GM19023 (cell line): ENCODE results near the gene CCDC144A.
"Not testable (repeated sequence)": the region's sequence is repeated elsewhere in the genome, so short reads cannot be mapped to it uniquely, and the experiment has no call there.

Source experiments
- ATAC-seq: cut with Tn5 transposase; IDR thresholded peaks from one replicate; pipeline ENCODE4 v1.9.1; 2021; ENCODE audit warnings: mild to moderate bottlenecking, moderate library complexity; ENCODE audit not compliant: unreplicated experiment

The CCDC144A gene

DNA sequence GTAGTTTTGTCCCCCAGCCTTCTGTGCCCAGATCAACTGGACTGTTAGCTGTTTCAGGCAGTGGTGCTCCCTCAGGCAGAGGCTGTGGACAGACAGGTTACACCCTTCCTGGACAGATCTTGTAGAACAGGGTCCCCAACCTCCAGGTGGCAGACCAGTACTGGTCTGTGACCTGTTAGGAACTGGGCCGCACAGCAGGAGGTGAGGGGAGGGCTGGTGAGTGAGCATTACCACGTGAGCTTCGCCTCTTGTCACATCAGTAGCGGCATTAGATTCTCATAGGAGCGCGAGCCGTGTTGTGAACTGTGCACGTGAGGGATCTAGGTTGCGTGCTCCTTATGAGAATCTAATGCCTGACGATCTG lies 61.9 kb downstream of the CCDC144A start:
- ATAC-seq = not testable (repeated sequence)

DNA sequence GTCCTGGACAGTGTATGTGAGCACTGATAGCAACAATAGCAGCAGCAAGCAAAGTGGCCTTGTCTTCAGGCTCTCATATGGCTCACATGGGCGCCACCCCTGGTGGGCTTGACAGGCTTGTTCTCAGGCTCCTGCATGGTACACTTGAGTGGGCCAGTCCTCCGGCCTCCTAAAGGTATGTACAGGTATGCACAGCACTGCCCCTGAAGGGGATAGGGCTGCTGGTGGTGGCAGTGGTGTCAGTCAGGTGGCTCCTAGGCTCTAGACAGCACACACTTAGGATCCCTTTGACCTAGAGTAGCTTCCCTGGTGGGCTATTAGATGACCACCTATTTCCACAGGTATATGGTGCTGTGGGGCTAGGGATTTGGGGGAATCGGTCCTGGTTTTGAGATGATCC lies 67.5 kb downstream of the CCDC144A start:
- ATAC-seq = not testable (repeated sequence)

- not testable (repeated sequence) for ATAC-seq
These were observed 68.1 kb downstream of the CCDC144A start for GRCh38 chr17:16758177-16758576.

- not testable (repeated sequence) for ATAC-seq
These were observed 78.5 kb downstream of the CCDC144A start for GRCh38 chr17:16768290-16769175.

DNA sequence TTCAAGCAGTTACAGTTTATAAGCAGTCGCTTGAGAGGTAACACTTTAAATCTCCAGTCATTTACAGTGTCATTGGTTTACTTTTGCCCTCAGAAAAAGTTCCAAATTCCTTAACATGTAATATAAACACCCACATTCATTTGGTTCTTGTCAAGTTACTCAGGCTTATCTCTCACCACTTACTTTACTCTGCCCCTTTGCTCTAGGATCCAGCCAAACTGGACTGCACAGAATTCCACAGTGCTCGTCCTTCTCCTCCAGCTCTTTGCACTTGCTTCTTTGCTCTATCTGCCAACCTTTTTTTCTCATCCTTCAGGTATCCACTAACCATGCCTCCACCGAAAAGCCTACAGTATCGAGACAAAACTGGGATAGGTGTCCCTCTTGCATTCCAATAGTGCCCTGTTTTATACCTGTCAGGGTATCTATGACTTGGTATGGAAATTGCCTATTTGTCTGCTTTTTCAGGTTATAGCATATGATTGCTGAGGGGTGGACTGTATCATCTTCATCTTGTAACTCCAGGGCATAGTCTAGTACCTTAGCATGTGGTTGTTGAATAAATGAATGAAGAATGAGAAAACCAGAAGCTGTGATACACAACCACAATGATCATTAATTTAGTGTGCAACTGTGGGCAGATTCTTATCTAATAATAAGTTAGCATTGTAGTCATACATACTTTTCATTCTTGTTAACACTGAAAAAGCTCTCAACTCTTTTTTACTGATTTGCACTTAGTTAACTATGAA lies 82.5 kb downstream of the CCDC144A start:
- ATAC-seq = not testable (repeated sequence)

- not testable (repeated sequence) for ATAC-seq
These were observed 83.1 kb downstream of the CCDC144A start for GRCh38 chr17:16773146-16773522.

DNA sequence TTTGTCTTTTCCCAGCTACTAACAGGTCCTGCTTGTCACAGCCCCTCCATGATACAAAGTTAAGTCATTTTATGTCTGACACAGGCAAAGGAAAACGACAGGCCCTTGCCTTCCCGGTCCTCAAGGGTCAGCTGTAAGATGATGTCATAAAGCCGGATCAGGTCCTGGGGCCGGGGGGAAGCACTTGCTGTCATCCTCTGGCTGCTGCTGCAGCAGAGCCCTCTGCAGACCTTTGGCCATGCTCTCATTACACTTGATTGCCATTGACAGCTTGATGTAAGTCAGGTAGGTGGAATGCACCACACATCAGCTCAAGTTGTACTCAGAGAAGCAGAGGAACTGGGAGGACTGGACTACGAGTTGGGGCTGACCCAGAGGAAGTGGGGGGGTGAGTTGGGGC lies 97.8 kb downstream of the CCDC144A start:
- ATAC-seq = not testable (repeated sequence)

DNA sequence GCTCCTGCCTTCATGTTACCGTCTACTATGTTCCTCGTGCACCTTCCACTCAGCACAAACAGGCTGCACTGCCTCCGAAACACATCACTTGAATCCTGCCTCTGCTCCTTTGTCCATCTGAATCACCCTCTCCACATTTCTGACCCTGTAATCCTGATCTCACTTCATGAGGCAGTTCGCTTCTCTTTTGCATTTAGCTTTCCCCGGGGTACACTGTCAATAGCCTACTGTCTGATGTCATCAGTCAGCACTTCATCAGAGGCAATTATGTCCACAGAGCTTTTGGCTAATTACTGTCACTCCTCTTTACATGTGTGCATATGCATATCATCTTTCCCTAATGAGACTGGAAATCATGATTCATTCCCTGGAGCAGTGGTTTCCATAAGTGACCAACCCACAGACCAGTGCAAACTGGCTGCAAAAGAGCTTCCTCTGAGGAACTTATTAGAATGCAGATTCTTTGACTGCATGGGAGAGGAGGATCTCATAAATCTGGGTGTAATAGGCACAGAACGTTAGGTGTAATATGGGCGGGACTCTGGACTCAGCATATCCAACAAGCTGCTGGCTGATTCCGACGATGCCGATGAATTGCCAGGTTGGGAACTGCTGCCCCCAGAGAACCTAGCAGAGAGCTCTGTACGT lies 99.0 kb downstream of the CCDC144A start:
- ATAC-seq = not testable (repeated sequence)

DNA sequence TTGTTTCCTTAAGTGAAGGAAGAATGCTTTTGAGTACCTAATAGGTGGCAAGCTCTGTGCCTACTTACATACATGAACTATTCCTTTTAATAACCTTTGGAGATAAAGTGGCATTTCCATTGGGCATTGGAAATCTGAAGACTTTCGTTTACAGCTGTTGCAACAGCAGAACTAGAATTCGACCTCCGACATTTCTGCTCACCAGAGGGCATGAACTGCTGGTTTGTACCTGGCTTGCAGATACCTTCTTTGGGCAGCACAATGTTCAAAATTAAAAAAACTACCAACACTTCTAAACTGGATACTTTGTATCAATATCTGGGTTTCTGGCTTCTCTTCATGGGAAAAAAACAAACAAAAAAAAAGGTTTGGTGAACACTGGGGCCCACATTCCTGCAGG lies 99.6 kb downstream of the CCDC144A start:
- ATAC-seq = not testable (repeated sequence)

- not testable (repeated sequence) for ATAC-seq
These were observed 100.4 kb downstream of the CCDC144A start for GRCh38 chr17:16790313-16790871.

DNA sequence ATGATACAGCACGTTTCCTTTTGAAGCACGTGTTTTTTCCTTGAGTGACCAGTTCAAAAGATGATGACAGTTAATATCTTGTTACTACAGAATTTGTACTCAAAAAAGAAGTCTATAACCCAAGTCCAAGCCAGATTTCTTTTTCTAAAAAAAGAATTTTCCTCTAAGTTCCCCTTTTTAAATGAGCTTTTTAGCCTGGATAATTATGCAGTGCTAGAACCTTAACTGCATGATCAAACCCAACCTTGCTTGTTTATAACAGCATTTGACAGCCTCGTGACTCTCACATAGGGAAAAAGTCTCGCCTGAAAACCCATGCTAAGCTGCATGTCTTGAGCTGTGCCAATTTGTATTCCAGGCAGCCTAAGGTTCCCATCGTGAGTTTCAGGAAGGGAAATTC lies 104.2 kb downstream of the CCDC144A start:
- ATAC-seq = not testable (repeated sequence)

- not testable (repeated sequence) for ATAC-seq
These were observed 105.9 kb downstream of the CCDC144A start for GRCh38 chr17:16795894-16796293.

DNA sequence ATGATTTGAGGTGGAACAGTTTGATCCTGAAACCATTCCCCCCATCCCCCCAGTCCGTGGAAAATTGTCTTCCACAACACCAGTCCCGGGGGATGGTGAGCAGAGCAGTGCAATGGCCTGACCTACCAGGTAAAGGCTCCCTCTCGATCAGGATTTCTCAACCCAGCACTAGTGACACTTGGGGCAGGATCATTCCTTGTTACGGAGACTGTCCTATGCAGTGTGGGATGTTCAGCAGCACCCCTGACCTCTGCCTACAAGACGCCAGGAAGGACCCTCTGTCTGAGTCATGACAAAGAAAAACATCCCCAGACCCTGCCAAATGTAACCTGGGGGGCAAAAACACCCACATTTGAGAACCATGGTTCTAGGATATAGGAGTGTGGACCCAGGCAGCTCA lies 114.8 kb downstream of the CCDC144A start:
- ATAC-seq = not testable (repeated sequence)

DNA sequence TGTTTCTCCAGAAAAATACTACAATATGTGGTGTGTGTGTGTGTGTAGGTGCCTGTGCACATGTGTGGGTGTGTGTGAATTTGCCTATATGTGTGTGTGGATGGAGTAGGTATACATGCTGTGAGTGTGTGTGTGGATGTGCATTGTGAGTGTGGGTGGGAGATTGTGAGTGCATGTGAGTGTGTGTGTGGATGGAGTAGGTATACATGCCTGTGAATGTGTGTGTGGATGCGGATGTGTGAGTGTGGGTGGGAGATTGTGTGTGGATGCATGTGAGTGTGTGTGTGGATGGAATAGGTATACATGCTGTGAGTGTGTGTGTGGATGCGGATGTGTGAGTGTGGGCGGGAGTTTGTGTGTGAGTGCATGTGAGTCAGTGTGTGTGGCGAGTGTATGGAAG lies 116.6 kb downstream of the CCDC144A start:
- not testable (repeated sequence) for ATAC-seq

- not testable (repeated sequence) for ATAC-seq
These were observed 117.6 kb downstream of the CCDC144A start for GRCh38 chr17:16807620-16808019.

GRCh38 chr17:16810236-16810635 lies 120.2 kb downstream of the CCDC144A start:
- ATAC-seq = not testable (repeated sequence)

DNA sequence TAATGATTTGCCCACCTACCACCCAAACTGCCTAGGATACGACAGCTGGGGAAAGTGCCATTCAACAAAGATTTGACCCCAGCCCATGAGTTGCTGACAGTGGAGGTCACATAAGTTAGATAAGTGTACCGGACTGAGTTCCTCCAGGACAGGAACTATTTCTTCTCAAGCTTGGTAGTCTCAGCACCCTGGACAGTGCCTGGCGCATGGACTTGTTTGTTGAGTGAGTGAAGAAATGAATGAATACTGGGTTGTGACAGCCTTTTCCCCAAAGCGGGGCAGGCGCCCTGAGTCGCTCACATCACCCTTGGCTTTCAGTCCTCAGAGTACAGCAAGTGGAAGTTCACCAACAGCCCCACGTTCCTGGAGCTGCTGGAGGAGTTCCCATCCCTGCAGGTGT lies 122.1 kb downstream of the CCDC144A start:
- not testable (repeated sequence) for ATAC-seq

DNA sequence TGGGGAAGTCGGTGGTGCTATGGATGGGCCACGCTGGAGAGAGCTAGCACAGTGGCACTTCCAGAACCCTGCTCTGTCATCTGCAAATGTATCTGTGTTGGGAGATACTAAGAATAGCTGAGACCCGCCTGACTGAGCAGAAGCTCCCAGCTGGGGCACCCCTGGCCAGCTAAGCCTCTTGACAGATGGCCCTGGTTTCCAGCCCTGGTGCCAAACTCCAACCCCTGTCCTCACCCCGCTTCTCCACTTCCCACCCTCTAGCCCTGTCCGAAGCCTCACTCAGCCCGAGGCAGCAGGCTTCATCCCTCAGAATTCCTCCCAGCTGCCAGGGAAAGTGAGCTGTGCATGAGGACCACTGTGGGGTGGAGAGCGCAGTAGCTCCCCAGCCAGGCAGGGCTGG lies 124.4 kb downstream of the CCDC144A start:
- no peak for ATAC-seq

DNA sequence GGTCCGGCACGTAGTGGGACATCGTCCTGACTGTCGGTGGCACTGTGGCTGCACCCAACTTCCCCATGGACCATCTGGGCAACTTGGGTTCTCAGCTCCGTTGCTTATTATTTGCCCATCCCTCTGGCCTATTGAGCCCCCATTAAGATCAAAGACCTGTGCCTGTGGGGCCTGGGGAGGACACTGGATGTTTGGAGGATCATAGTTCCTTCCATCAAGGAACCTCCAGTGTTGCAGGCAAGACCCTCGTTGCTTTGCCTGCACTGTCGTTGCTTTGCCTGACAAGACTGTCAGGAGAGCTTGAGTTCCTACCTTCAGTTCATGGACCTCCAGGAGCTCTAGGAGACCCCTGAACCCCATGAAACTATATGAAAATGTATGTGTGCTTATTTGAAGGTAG lies 127.2 kb downstream of the CCDC144A start:
- ATAC-seq = no peak

DNA sequence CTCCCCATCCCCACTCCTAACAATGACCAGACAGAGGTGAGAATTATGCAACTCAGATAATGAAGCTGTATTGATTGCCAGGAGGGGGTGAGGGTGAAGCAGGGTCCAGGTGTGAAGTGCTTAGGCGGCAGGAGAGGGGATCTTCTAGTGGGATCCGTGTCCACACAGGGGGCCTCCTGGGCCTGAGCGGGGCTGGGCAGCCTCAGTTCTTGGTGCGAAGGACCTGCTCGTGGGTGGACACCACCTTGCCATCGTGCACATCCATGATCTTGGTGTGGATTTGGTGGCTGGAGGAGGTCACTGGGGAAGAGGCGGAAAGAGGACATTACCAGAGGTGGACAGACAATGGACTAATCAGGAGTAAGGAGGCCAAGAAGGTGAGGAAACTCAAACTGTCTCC lies 127.9 kb downstream of the CCDC144A start:
- ATAC-seq = not testable (repeated sequence)

DNA sequence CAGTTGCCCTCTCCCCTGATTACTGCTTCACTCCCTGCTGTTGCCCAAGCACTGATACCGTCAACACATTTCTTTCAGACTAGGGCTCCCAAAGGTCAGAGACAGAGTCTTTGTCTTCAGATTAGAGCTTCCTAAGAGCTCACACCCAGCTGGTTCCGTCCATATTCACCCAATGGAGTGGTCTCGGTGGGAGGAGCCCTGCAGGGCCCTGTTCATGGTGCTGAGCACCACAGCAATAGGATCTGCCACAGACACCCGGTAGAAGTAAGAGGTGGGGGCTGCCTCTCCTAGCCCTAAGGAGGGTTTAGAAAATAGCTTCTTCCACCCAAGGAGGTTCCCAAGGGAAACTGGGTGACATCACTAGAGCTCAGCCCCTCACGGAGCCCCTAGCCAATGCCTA lies 128.3 kb downstream of the CCDC144A start:
- no peak for ATAC-seq
